Endothelial cell of umbilical vein (primary cell): ENCODE results near the gene MICAL3. TPM values are rescaled to one million over a fixed set of nuclear protein-coding genes. Genes with fewer than 3 reads are reported as not detected.

Experiments used
- BruUV-seq: library from RNA; stranded (reverse); fragments of 400-500 nt; replicated peaks from 2 replicates; lab custom pipeline; 2021; lab: Mats Ljungman, UMichigan
- CTCF ChIA-PET: fragments of 300-600, 350-600 bp; sonication (Branson Sonifier 250); formaldehyde crosslinking; loops from one replicate; lab custom pipeline; 2021; ENCODE audit warnings: antibody characterized with exemption, inconsistent platforms; lab: Charles Lee
- POLR2A ChIA-PET: fragments of 300-600, 350-600 bp; sonication (Branson Sonifier 250); formaldehyde crosslinking; loops from one replicate; lab custom pipeline; 2021; ENCODE audit warnings: antibody characterized with exemption, inconsistent platforms; lab: Charles Lee
- DNase-seq: peaks from one replicate; pipeline ENCODE4 v3.0.0-alpha.2; 2011; ENCODE audit warnings: low read depth, low spot score
- FAIRE-seq: peaks from 2 replicates; lab custom pipeline; 2011; peaks lifted over from hg19 to GRCh38; lab: Jason Lieb, UNC
- H2AFZ ChIP-seq: 2 replicates; pipeline ENCODE4 v1.6.0; 2012; ENCODE audit warnings: low read depth, low read length, control low read depth, inconsistent platforms
- H3K27ac ChIP-seq: 2 replicates; pipeline ENCODE4 v1.5.1; 2011; ENCODE audit warnings: low read depth, mild to moderate bottlenecking, control low read depth, low read length, moderate library complexity; ENCODE audit not compliant: insufficient read depth
- H3K27me3 ChIP-seq, 2 experiments: 2 replicates each; pipeline versions ENCODE4 v1.6.0 to v1.6.1; 2011; ENCODE audit warnings: low read length in 2 of 2, mixed read lengths in 1 of 2; ENCODE audit not compliant: control insufficient read depth in 2 of 2, insufficient read depth in 2 of 2
- H3K36me3 ChIP-seq, 2 experiments: 2 replicates in 1 of 2; 3 replicates in 1 of 2; pipeline ENCODE4 v1.5.1; 2011; ENCODE audit warnings: low read length in 2 of 2, mild to moderate bottlenecking in 1 of 2, moderate library complexity in 1 of 2; ENCODE audit not compliant: control insufficient read depth in 2 of 2, insufficient read depth in 2 of 2; ENCODE audit errors: extremely low read depth in 1 of 2
- H3K4me1 ChIP-seq: 3 replicates; pipeline ENCODE4 v1.5.1; 2011; ENCODE audit warnings: mild to moderate bottlenecking, low read length; ENCODE audit not compliant: control insufficient read depth, insufficient read depth; ENCODE audit errors: extremely low read depth
- H3K4me2 ChIP-seq: 2 replicates; pipeline ENCODE4 v1.6.1; 2011; ENCODE audit warnings: low read length, control low read depth, mixed read lengths; ENCODE audit not compliant: insufficient read depth
- H3K4me3 ChIP-seq, 3 experiments: fragments of 200-600 bp in 1 of 3; sonication (generic), shearing (Covaris generic) in 1 of 3; replicated peaks in 1 of 3; 2 replicates each; pipeline ENCODE4 v1.5.1; 2011 to 2016; ENCODE audit warnings: control low read depth in 3 of 3, low read length in 3 of 3, mild to moderate bottlenecking in 2 of 3, inconsistent platforms in 1 of 3, low read depth in 1 of 3, moderate library complexity in 1 of 3; ENCODE audit not compliant: insufficient read depth in 1 of 3
- H3K79me2 ChIP-seq: 2 replicates; pipeline ENCODE4 v1.6.0; 2012; ENCODE audit warnings: low read length, inconsistent platforms; ENCODE audit not compliant: control insufficient read depth, insufficient read depth
- H3K9ac ChIP-seq: replicated peaks from 2 replicates; pipeline ENCODE3; 2011; ENCODE audit warnings: low read length, control low read depth; ENCODE audit not compliant: insufficient read depth; ENCODE audit errors: extremely low read depth
- H3K9me1 ChIP-seq: replicated peaks from 3 replicates; pipeline ENCODE4 v1.6.0; 2011; ENCODE audit warnings: mild to moderate bottlenecking, low read length; ENCODE audit not compliant: control insufficient read depth, insufficient read depth; ENCODE audit errors: extremely low read depth
- H3K9me3 ChIP-seq: replicated peaks from 2 replicates; pipeline ENCODE4 v1.5.1; 2012; ENCODE audit warnings: low read length, inconsistent platforms; ENCODE audit not compliant: control insufficient read depth, insufficient read depth
- H4K20me1 ChIP-seq: replicated peaks from 2 replicates; pipeline ENCODE3; 2011; ENCODE audit warnings: mild to moderate bottlenecking, low read length; ENCODE audit not compliant: control insufficient read depth, insufficient read depth; ENCODE audit errors: extremely low read depth
- CTCF ChIP-seq, 2 donors: IDR thresholded peaks; 1 replicate in 1 of 2; 2 replicates in 1 of 2; pipeline ENCODE4 v1.5.1; 2011; ENCODE audit warnings: low read length in 2 of 2, mild to moderate bottlenecking in 2 of 2, moderate library complexity in 2 of 2, control low read depth in 1 of 2, inconsistent platforms in 1 of 2, low read depth in 1 of 2; ENCODE audit not compliant: insufficient read depth in 1 of 2; ENCODE audit errors: extremely low read depth in 1 of 2
- EZH2 ChIP-seq: IDR thresholded peaks from 2 replicates; pipeline ENCODE4 v1.6.1; 2012; ENCODE audit warnings: borderline replicate concordance, low read depth, mild to moderate bottlenecking, moderate library complexity, low read length, inconsistent platforms; ENCODE audit not compliant: severe bottlenecking
- FOS ChIP-seq: IDR thresholded peaks from 2 replicates; pipeline ENCODE4 v1.6.1; 2011; ENCODE audit warnings: mild to moderate bottlenecking, low read length, moderate library complexity, borderline replicate concordance; ENCODE audit not compliant: insufficient read depth
- GATA2 ChIP-seq: IDR thresholded peaks from 2 replicates; pipeline ENCODE4 v1.7.0; 2011; ENCODE audit warnings: low read depth, mild to moderate bottlenecking, moderate library complexity, mixed read lengths, low read length; ENCODE audit not compliant: insufficient read length, insufficient read depth
- JUN ChIP-seq: IDR thresholded peaks from 2 replicates; pipeline ENCODE4 v1.6.1; 2011; ENCODE audit warnings: borderline replicate concordance, low read depth; ENCODE audit not compliant: insufficient read length, insufficient read depth
- MAX ChIP-seq: IDR thresholded peaks from 2 replicates; pipeline ENCODE4 v1.6.1; 2011; ENCODE audit not compliant: insufficient read depth, insufficient read length
- MYC ChIP-seq: IDR thresholded peaks from one replicate; pipeline ENCODE4 v1.6.1; 2011; ENCODE audit warnings: mild to moderate bottlenecking, low read depth, low read length
- POLR2A ChIP-seq: IDR thresholded peaks from 2 replicates; pipeline ENCODE4 v1.6.1; 2012; ENCODE audit warnings: low read depth, mild to moderate bottlenecking, control low read depth, low read length
- POLR2AphosphoS5 ChIP-seq: IDR thresholded peaks from 2 replicates; pipeline ENCODE4 v1.6.1; 2012; ENCODE audit warnings: low read depth, mild to moderate bottlenecking, control low read depth, low read length, moderate library complexity; ENCODE audit not compliant: insufficient read depth
- dilution Hi-C: fragments of 300-500 bp; cut with MboI; formaldehyde crosslinking; loops from one replicate; pipeline ENCODE4 v1.15.0; 2019; ENCODE audit warnings: low sequenced_read_pairs; ENCODE audit not compliant: extremely low pct_ligation_motif_present
- intact Hi-C: fragments of 100-400 bp; cut with micrococcal nuclease; formaldehyde crosslinking; loops from one replicate; pipeline ENCODE4 v1.10.0; 2022
- polyA plus RNA-seq, 4 experiments: library from polyadenylated mRNA; depleted of rRNA in 3 of 4; stranded (reverse) in 3 of 4; unstranded in 1 of 4; fragments of >200 nt; gene quantifications; 2 replicates each; pipeline versions ENCODE4 v1.2.1 to v1.2.3, GENCODE V29; 2011 to 2012; ENCODE audit warnings: missing spikeins in 1 of 4
- total RNA-seq: library from RNA; stranded (reverse); gene quantifications from 2 replicates; pipeline ENCODE4 v1.2.3, GENCODE V29; 2021

The MICAL3 gene
- total and polyA plus RNA-seq, 2 donors (not counting 3 experiments of a cell fraction or from before 2014, with no cell fraction given): 14.5 to 63.7 TPM

GRCh38 chr22:17825876-17826550, 198.3 kb downstream of the MICAL3 start:
- H3K4me1 ChIP-seq: no peaks in the 10 kb centered on the region

More at GRCh38 chr22:17825876-17826550, 198.3 kb downstream of the MICAL3 start:
- Histone ChIP-seq H3K27ac (no peak overlapping the region), H3K4me2 (no peak overlapping the region), H3K9ac (no peak overlapping the region), H3K79me2 (no peaks in the 10 kb centered on the region), H3K36me3 (peaks cover 0 to 9% of the 10 kb centered on the region in 2 experiments), H4K20me1 (no peaks in the 10 kb centered on the region), H2AFZ (no peak overlapping the region), H3K9me1 (no peaks in the 10 kb centered on the region), H3K4me3 (no peak overlapping the region), H3K27me3 (no peaks in the 10 kb centered on the region), H3K9me3 (no peaks in the 10 kb centered on the region)
- POLR2A ChIA-PET: no interaction called here
- BruUV-seq: no TSS peak
- DNase-seq (no peak), FAIRE-seq (no peak)
- dilution Hi-C loops (no loop called here), intact Hi-C loops (no loop called here)
- TF ChIP-seq GATA2: no peak
- TF ChIP-seq POLR2AphosphoS5: no peak
- no peak for TF ChIP-seq FOS
- no peak for TF ChIP-seq MAX
- TF ChIP-seq CTCF (IDR thresholded peaks at IDR 0.05; ENCODE audit: extremely low read depth in 1 of 2, insufficient read depth in 1 of 2, low read depth in 1 of 2, low read length in 2 of 2): no peak
- TF ChIP-seq JUN: no peak
- TF ChIP-seq MYC: no peak
- TF ChIP-seq EZH2: no peak
- TF ChIP-seq POLR2A: no peak
- CTCF ChIA-PET: interaction anchor here (0.9 to 2.7 kb wide), 4 partner anchors 10 to 250 kb away, joined by 3 to 18 read pairs (median 4); no protein-coding TSS in a partner anchor
